A673 (cell line): ENCODE data around the gene SLC17A7. TPM values are rescaled to one million over a fixed set of nuclear protein-coding genes. Genes with fewer than 3 reads are reported as not detected.

ENCODE experiments used
- BruUV-seq: library from RNA; stranded (reverse); fragments of 400-500 nt; replicated peaks from 2 replicates; lab custom pipeline; 2021; lab: Mats Ljungman, UMichigan
- CTCF ChIA-PET: fragments of 300-600 bp; sonication (Branson Sonifier 250); formaldehyde crosslinking; loops from one replicate; lab custom pipeline; 2022; ENCODE audit warnings: antibody characterized with exemption; lab: Charles Lee
- POLR2A ChIA-PET: fragments of 300-600 bp; sonication (Branson Sonifier 250); formaldehyde crosslinking; loops from one replicate; lab custom pipeline; 2022; ENCODE audit warnings: antibody characterized with exemption; ENCODE audit not compliant: low non-redundant PET; lab: Charles Lee
- DNase-seq: peaks from one replicate; pipeline ENCODE4 v3.0.0-alpha.2; 2015; ENCODE audit warnings: low spot score
- H3K27ac ChIP-seq: fragments of 200-600 bp; sonication (generic); 2 replicates; pipeline ENCODE4 v1.5.1; 2016; ENCODE audit warnings: mixed run types, low read depth, mild to moderate bottlenecking, mixed read lengths, antibody characterized with exemption, low read length; ENCODE audit not compliant: poor library complexity, severe bottlenecking
- H3K27me3 ChIP-seq: fragments of 200-600 bp; sonication (generic); replicated peaks from 2 replicates; pipeline ENCODE4 v1.6.1; 2017; ENCODE audit warnings: mixed run types, low read depth, mild to moderate bottlenecking, mixed read lengths, antibody characterized with exemption, low read length; ENCODE audit not compliant: insufficient read depth, poor library complexity
- H3K36me3 ChIP-seq: fragments of 200-600 bp; sonication (generic); 2 replicates; pipeline ENCODE4 v1.6.1; 2016; ENCODE audit warnings: mixed run types, mild to moderate bottlenecking, mixed read lengths, antibody characterized with exemption, low read length; ENCODE audit not compliant: insufficient read depth, poor library complexity, severe bottlenecking
- H3K4me1 ChIP-seq: fragments of 200-600 bp; sonication (generic); 2 replicates; pipeline ENCODE4 v1.6.1; 2017; ENCODE audit warnings: mixed run types, mild to moderate bottlenecking, mixed read lengths, antibody characterized with exemption, low read length; ENCODE audit not compliant: insufficient read depth, poor library complexity, severe bottlenecking
- H3K4me3 ChIP-seq: fragments of 200-600 bp; sonication (generic); 2 replicates; pipeline ENCODE4 v1.5.1; 2016; ENCODE audit warnings: low read depth, mixed run types, mild to moderate bottlenecking, mixed read lengths, low read length; ENCODE audit not compliant: poor library complexity, severe bottlenecking
- H3K9me3 ChIP-seq: fragments of 200-600 bp; sonication (generic); 2 replicates; pipeline ENCODE4 v1.6.1; 2016; ENCODE audit warnings: mixed run types, low read depth, mild to moderate bottlenecking, mixed read lengths, antibody characterized with exemption, low read length; ENCODE audit not compliant: poor library complexity, severe bottlenecking
- EZH2 ChIP-seq: fragments of 200-600 bp; sonication (generic); IDR thresholded peaks from 2 replicates; pipeline ENCODE4 v1.6.1; 2017; ENCODE audit warnings: borderline replicate concordance, low read depth, mild to moderate bottlenecking, mixed read lengths, antibody characterized with exemption, low read length; ENCODE audit not compliant: poor library complexity, severe bottlenecking
- intact Hi-C: fragments of 100-400 bp; cut with micrococcal nuclease; formaldehyde crosslinking; loops from one replicate; pipeline ENCODE4 v1.10.0; 2022; ENCODE audit not compliant: unreplicated experiment
- total RNA-seq: library from RNA; stranded (reverse); gene quantifications from 2 replicates; pipeline ENCODE4 v1.2.3, GENCODE V29; 2021
- TF ChIP-seq, protein P1 (sequence below): fragments of 300-800, 200-600 bp; sonication (generic); conservative IDR thresholded peaks from 2 replicates; pipeline ENCODE4 v1.5.1; 2017; ENCODE audit warnings: low read depth, mild to moderate bottlenecking, antibody characterized with exemption, low read length, moderate library complexity, mixed read lengths

SLC17A7 gene
- total RNA-seq, 1 experiment from 2014 or later, result 1.7 TPM

DNA sequence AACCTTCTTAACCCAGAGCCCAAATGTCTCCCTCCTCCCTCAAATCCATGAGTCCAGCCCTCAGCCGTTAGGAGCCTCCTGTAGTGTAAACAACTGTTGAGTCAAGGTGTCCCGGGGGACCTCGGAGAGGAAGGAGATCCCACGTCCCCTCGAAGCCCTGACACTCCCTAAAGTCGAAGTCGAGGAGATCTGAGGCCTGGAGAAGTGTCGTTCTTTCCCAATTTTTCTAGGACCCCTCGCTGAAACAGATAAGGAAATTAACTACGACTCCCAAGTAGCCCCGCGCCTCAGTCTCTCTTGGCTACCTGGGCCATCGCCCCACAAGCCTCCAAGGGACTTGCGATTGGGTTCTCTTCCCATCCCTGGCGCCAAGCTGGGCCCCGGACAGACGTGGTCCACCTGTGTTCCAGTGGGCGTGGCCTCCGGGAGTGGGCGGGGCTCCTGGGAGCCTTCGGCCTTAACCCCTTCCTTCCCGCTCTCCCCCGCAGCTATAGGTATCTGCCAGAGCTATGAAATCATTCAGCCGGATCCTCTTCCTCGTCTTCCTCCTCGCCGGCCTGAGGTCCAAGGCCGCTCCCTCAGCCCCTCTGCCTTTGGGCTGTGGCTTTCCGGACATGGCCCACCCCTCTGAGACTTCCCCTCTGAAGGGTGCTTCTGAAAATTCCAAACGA is 15.3 kb downstream of the SLC17A7 start:
- TF ChIP-seq, protein P1, sequence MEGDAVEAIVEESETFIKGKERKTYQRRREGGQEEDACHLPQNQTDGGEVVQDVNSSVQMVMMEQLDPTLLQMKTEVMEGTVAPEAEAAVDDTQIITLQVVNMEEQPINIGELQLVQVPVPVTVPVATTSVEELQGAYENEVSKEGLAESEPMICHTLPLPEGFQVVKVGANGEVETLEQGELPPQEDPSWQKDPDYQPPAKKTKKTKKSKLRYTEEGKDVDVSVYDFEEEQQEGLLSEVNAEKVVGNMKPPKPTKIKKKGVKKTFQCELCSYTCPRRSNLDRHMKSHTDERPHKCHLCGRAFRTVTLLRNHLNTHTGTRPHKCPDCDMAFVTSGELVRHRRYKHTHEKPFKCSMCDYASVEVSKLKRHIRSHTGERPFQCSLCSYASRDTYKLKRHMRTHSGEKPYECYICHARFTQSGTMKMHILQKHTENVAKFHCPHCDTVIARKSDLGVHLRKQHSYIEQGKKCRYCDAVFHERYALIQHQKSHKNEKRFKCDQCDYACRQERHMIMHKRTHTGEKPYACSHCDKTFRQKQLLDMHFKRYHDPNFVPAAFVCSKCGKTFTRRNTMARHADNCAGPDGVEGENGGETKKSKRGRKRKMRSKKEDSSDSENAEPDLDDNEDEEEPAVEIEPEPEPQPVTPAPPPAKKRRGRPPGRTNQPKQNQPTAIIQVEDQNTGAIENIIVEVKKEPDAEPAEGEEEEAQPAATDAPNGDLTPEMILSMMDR, result no peak
- TF ChIP-seq EZH2, result no peak
- intact Hi-C loops, result no loop called here
- H3K36me3 ChIP-seq, result no peaks in the 10 kb centered on the region
- H3K4me1 ChIP-seq, result peaks cover 18% of the 10 kb centered on the region
- no peaks in the 10 kb centered on the region for H3K9me3 ChIP-seq
- no TSS peak for BruUV-seq
- no peak overlapping the region for H3K4me3 ChIP-seq
- peaks cover 76% of the 10 kb centered on the region for H3K27me3 ChIP-seq
- no peak for DNase-seq
- no peak overlapping the region for H3K27ac ChIP-seq
- POLR2A ChIA-PET, result interaction anchor here (0.5 kb wide), 1 partner anchor 554 kb away, joined by 3 read pairs; the partner anchor contains the start of gene PPP1R15A
- CTCF ChIA-PET, result no interaction called here

DNA sequence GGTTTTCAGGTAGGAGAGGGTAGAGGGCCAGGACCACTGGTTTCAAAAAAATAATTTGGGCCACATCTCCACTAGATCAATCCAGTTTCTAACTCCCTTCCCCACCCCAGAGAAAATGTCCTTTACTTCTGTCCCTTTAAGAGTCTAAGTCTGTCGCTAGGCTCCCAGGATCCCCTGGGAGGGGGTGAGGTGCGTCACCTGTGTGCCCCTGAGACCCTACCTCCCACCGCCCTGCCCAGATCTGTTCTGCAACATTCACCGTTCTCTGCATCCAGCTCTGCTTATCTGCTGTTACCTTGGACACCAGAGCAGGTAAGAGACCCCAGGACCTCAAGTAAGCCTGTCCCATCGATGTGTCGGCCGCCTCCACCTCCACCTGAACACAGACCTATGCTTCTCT is 16.1 kb downstream of the SLC17A7 start, which contains the start of gene GFY:
Gene GFY, plus strand, starts transcription at position 211 of the 400 bp plus-strand sequence. CDS start 1,043 bp downstream, outside the sequence.
- no peak for TF ChIP-seq EZH2
- TF ChIP-seq, protein P1, result no peak
- intact Hi-C loops, result no loop called here
- CTCF ChIA-PET, result interaction anchor here (0.6 kb wide), 1 partner anchor 1030 kb away, joined by 8 read pairs; no protein-coding TSS in a partner anchor
- peaks cover 18% of the 10 kb centered on the region for H3K4me1 ChIP-seq
- POLR2A ChIA-PET, result interaction anchor here (0.5 kb wide), 1 partner anchor 553 kb away, joined by 3 read pairs; the partner anchor contains the start of gene PPP1R15A
- H3K36me3 ChIP-seq, result no peaks in the 10 kb centered on the region
- no peak within 1 kb of the TSS for H3K4me3 ChIP-seq
- peaks cover 85% of the 10 kb centered on the region for H3K27me3 ChIP-seq
- BruUV-seq, result no TSS peak
- no peak for DNase-seq
- H3K9me3 ChIP-seq, result no peaks in the 10 kb centered on the region
- H3K27ac ChIP-seq, result no peak within 1 kb of the TSS

DNA sequence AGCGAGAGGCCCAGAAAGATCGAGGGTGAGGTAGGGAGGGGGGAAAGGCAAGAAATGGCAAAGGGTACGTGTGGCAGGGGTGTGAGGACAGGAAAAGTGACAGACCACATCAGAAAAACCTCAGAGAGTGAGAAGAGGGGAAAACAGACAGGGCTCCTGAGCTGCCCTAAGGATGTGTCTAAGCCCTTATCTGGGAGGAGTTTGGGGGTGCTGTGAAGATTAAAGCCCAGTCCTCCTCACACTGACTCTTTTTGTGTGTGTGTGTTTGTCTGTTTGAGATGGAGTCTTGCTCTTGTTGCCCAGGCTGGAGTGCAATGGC is 17.4 kb downstream of the SLC17A7 start:
- TF ChIP-seq EZH2, result no peak
- TF ChIP-seq, protein P1, result no peak
- H3K4me3 ChIP-seq, result no peak overlapping the region
- DNase-seq, result no peak
- no TSS peak for BruUV-seq
- H3K27ac ChIP-seq, result no peak overlapping the region
- intact Hi-C loops, result no loop called here
- POLR2A ChIA-PET, result no interaction called here
- peaks cover 18% of the 10 kb centered on the region for H3K4me1 ChIP-seq
- no peaks in the 10 kb centered on the region for H3K9me3 ChIP-seq
- no peaks in the 10 kb centered on the region for H3K36me3 ChIP-seq
- CTCF ChIA-PET, result no interaction called here
- H3K27me3 ChIP-seq, result peaks cover 96% of the 10 kb centered on the region
